ENCODE data around the gene PASK. TPM values are rescaled to one million over a fixed set of nuclear protein-coding genes. Genes with fewer than 3 reads are reported as not detected.
"Not testable (repeated sequence)": the region's sequence is repeated elsewhere in the genome, so short reads cannot be mapped to it uniquely, and the experiment has no call there.

PASK gene
- total RNA-seq = 10 to 100 TPM; 69.5 to 78.9 TPM

DNA sequence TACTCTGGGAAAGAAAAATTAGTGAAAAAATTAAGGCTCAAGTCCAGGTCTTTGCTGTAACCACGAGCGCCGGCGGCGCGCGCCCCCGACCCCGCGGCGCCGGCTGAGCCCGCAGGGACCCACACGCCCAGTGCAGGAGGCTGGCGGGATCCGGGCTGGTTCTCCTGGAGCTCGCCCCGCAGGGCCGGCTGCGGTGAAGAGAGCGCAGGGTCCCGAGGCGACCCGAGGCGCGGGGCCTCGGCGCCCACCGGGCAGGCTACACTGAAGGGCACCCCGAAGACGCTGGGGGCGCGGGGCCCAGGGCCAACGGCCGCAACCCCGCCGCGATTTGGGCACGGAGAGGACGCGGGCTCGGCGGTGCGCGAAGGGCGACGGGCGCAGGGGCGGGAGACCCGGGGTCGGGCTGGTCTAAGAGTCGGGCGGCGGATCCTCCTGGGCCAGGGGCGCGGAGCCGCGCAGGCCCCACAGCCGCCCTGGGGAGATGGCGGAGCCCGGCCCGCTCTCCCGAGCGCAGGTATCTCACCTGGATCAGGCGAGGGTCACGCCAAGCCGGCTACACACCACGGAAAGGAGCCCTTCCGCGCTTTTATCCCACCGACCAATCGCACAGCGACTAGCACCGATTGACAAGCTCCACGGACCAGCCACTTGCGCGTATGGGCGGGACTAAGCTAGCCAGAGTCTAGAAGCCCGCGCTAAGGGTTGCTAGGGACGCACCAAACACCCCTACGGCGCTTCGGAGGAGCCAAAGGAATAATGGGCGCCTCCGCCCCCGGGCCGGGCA lies at the start of gene PASK:
Gene PASK (minus strand): TSS at position 582 of the 784 bp plus-strand sequence. CDS start 6,440 bp downstream, outside the sequence.
- Mint-ChIP-seq H3K9me3 (no peaks in the 10 kb centered on the region), H3K4me3 (peak within 1 kb of the TSS; percentile 92), H3K27me3 (no peaks in the 10 kb centered on the region), H3K4me1 (ENCODE audit: low read depth in 2 of 2) (peaks cover 35 to 37% of the 10 kb centered on the region in 2 donors), H3K27ac (peak within 1 kb of the TSS; percentile 68 to 84), H3K36me3 (peaks cover 4% of the 10 kb centered on the region)
- ATAC-seq (peak; percentile 90 to 93), DNase-seq (ENCODE audit: low spot score) (peak; percentile 95)

DNA sequence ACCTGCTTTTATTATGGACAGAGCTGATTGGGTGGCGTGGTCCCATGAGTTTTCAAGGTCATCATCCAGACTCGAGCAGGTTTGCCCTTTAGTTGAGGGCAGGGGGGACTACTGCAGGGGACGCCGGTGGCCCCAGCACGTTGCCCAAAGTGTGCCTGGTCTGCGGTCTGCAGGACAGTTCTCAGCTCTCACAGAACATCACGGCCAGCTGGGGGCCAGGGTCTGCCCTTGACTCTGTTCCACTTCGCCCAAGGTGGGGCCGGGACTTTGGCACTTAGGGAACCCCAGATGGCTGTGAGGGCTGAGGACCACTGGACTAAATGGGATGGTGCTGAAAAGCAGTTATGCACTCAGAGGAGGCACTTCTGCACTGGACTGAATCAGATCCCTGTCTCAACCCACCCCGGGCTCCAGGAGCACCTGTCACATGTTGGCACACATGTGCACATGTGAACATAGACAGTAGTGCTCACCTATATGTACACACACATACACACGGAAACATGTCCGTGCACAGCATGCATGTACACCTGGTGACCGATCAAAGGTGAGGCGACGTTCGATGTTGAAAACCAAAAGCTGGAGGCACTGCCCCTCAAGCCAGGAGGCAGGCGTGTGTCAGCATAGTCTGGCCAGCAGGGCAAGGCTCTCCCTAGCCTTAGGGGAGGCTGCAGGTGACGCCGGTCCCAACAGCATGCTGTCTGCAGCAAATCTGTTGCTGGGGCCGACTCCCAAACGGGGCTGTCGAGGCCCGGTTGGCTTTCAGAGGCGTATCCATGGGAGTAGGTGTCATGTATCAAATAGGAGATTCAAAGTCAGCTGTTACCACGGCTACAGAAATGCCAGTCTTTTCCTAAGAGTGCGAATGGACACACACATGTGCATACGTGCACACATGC lies 49.4 kb upstream of the PASK start:
- Mint-ChIP-seq H3K4me3 (no peak overlapping the region), H3K36me3 (no peaks in the 10 kb centered on the region), H3K4me1 (ENCODE audit: low read depth in 2 of 2) (no peaks in the 10 kb centered on the region), H3K27ac (no peak overlapping the region), H3K27me3 (no peaks in the 10 kb centered on the region), H3K9me3 (no peaks in the 10 kb centered on the region)
- ATAC-seq (no peak), DNase-seq (ENCODE audit: low spot score) (peak; percentile 46)

- ATAC-seq (no peak), DNase-seq (ENCODE audit: low spot score) (peak; percentile 29)
- Mint-ChIP-seq H3K36me3 (no peaks in the 10 kb centered on the region), H3K4me3 (no peak overlapping the region), H3K4me1 (ENCODE audit: low read depth in 2 of 2) (no peaks in the 10 kb centered on the region), H3K27me3 (no peaks in the 10 kb centered on the region), H3K9me3 (no peaks in the 10 kb centered on the region), H3K27ac (no peak overlapping the region)
These were observed 48.7 kb upstream of the PASK start for GRCh38 chr2:241197947-241198346.

GRCh38 chr2:241197246-241197645 lies 48.0 kb upstream of the PASK start:
- ATAC-seq; H3K4me1 Mint-ChIP-seq (ENCODE audit: low read depth in 2 of 2); H3K27me3 Mint-ChIP-seq; H3K4me3 Mint-ChIP-seq; H3K27ac Mint-ChIP-seq; H3K36me3 Mint-ChIP-seq; H3K9me3 Mint-ChIP-seq: not testable (repeated sequence)
- peak; percentile 53 for DNase-seq (ENCODE audit: low spot score)

DNA sequence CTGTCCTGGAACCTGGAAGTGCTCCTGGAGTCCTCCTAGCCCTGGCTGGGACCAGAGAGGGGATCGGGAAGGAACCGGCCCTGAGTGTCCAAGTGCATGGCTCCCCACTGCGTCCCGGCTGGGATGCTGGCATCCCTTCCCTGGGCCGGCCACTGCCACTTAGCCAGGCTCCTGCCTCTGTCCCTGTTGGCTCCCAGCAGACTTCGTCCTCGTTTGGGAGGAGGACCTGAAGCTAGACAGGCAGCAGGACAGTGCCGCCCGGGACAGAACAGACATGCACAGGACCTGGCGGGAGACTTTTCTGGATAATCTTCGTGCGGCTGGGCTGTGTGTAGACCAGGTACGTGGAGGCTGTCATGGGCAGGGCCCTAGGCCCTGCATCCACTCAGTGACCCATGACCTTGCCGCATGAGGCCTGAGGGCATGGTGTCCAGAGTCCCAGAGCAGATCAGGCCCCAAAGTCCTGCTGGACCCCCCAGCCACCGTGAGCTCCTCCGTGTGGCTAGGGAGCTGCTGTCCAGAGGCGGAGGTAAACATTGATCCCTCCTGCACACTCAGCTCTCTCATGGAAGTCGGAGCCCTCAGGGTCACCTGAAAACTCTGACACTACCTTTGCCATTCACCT lies 46.3 kb upstream of the PASK start:
- H3K27ac Mint-ChIP-seq = no peak overlapping the region
- no peaks in the 10 kb centered on the region for H3K4me1 Mint-ChIP-seq (ENCODE audit: low read depth in 2 of 2)
- H3K4me3 Mint-ChIP-seq = no peak overlapping the region
- H3K9me3 Mint-ChIP-seq = no peaks in the 10 kb centered on the region
- H3K27me3 Mint-ChIP-seq = no peaks in the 10 kb centered on the region
- DNase-seq (ENCODE audit: low spot score) = peak; percentile 62
- no peaks in the 10 kb centered on the region for H3K36me3 Mint-ChIP-seq
- ATAC-seq = peak in 1 of 2 donors; percentile 25

GRCh38 chr2:241194811-241195210 lies 45.5 kb upstream of the PASK start:
- H3K4me1 Mint-ChIP-seq (ENCODE audit: low read depth in 2 of 2) = no peaks in the 10 kb centered on the region
- no peaks in the 10 kb centered on the region for H3K9me3 Mint-ChIP-seq
- no peaks in the 10 kb centered on the region for H3K27me3 Mint-ChIP-seq
- no peak overlapping the region for H3K27ac Mint-ChIP-seq
- ATAC-seq (no peak), DNase-seq (ENCODE audit: low spot score) (peak; percentile 26)
- no peak overlapping the region for H3K4me3 Mint-ChIP-seq
- H3K36me3 Mint-ChIP-seq = no peaks in the 10 kb centered on the region

GRCh38 chr2:241193271-241193670 lies 44.0 kb upstream of the PASK start:
- ATAC-seq (no peak), DNase-seq (ENCODE audit: low spot score) (peak; percentile 16)
- H3K4me1 Mint-ChIP-seq (ENCODE audit: low read depth in 2 of 2) = no peaks in the 10 kb centered on the region
- no peaks in the 10 kb centered on the region for H3K9me3 Mint-ChIP-seq
- no peaks in the 10 kb centered on the region for H3K27me3 Mint-ChIP-seq
- no peak overlapping the region for H3K4me3 Mint-ChIP-seq
- no peak overlapping the region for H3K27ac Mint-ChIP-seq
- H3K36me3 Mint-ChIP-seq = no peaks in the 10 kb centered on the region

- Mint-ChIP-seq H3K4me3 (no peak overlapping the region), H3K36me3 (no peaks in the 10 kb centered on the region), H3K9me3 (no peaks in the 10 kb centered on the region), H3K27me3 (no peaks in the 10 kb centered on the region), H3K27ac (no peak overlapping the region), H3K4me1 (ENCODE audit: low read depth in 2 of 2) (no peaks in the 10 kb centered on the region)
- no peak for ATAC-seq
- DNase-seq (ENCODE audit: low spot score) = peak; percentile 52
These were observed 41.8 kb upstream of the PASK start for GRCh38 chr2:241191081-241191480.

DNA sequence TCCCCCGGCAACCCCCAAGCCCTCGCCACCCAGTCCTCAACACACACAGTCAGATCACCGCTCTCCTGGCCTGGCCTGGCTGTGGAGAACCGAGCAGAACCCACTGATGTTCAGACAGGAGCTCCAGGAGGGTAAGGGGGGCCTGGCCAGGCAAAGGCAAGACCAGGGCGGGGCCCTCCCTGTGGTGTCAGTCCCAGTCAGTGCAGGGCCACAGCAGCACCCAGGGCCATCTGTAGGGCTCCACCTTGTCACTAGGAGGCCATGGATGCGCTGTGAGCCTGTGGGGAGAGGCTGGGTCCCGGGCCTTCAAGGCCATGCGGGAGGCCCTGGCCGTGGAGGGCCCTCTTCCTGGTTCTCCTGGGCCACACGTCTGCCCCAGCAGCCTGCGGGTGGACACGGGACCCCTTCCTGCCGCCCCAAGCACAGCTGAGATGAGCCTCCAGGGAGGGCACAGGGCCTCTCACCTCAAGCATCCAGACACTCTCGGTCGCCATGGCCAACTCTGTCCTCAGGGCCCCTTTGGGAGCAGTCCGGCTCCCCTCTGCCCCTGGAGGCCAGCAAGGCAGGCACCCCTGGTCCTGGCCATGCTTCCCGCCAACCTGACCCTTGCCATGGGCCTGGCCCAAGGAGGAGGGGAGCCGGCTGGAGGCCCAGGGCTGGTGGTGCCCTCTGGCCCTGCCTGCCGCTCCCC lies 41.2 kb upstream of the PASK start:
- H3K27ac Mint-ChIP-seq = no peak overlapping the region

GRCh38 chr2:241189856-241190201 lies 40.6 kb upstream of the PASK start:
- Mint-ChIP-seq H3K36me3 (no peaks in the 10 kb centered on the region), H3K4me3 (no peak overlapping the region), H3K27ac (no peak overlapping the region), H3K4me1 (ENCODE audit: low read depth in 2 of 2) (no peaks in the 10 kb centered on the region), H3K9me3 (no peaks in the 10 kb centered on the region), H3K27me3 (no peaks in the 10 kb centered on the region)
- peak in 1 of 2 donors; percentile 7 for ATAC-seq
- peak; percentile 49 for DNase-seq (ENCODE audit: low spot score)

More for the DNA sequence above, 41.2 kb upstream of the PASK start:
- Mint-ChIP-seq H3K9me3 (no peaks in the 10 kb centered on the region), H3K36me3 (no peaks in the 10 kb centered on the region), H3K4me1 (ENCODE audit: low read depth in 2 of 2) (no peaks in the 10 kb centered on the region), H3K27me3 (no peaks in the 10 kb centered on the region), H3K4me3 (no peak overlapping the region)
- peak; percentile 60 for DNase-seq (ENCODE audit: low spot score)
- ATAC-seq = peak; percentile 14 to 44

DNA sequence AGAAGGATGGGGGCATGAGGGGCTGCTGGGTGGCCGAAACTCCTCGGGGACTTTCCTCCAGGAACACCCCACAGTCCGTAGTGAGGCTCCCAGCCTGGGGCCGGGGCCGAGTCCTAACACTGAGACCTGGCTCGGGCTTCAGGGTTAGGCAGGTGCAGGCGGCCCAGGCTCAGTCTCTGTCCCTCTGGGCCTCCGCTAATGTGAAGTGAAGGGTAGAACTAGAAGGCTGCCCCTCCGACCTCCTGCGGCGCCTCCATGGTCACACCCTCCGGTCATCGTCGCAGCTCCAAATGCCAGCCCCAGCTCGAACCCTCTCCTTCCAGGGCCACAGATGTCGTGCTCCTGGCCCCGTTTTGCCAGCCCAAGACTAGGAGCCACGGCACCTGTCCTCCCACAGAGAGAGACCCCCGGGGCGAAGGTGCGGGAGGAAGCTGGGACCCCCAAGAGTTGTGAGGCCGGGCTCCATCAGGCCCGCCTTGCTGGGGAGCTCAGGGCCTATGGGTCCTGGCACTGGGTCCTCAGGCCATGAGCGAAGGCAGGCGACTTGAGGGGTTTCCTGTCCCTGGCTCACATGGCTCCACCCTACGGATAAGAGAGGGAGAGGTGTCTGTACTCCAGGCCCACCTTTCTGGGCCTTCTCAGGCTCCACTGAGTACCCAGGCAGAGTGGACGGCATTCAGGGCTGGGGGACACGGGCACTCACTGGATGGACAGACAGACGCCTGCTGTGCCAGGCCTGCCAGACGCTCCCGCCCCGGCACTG lies 40.0 kb upstream of the PASK start:
- H3K4me1 Mint-ChIP-seq (ENCODE audit: low read depth in 2 of 2) = no peaks in the 10 kb centered on the region
- DNase-seq (ENCODE audit: low spot score) (peak; percentile 60), ATAC-seq (peak in 1 of 2 donors; percentile 25)
- H3K9me3 Mint-ChIP-seq = no peaks in the 10 kb centered on the region
- no peak overlapping the region for H3K27ac Mint-ChIP-seq
- H3K36me3 Mint-ChIP-seq = no peaks in the 10 kb centered on the region
- no peaks in the 10 kb centered on the region for H3K27me3 Mint-ChIP-seq
- H3K4me3 Mint-ChIP-seq = no peak overlapping the region

DNA sequence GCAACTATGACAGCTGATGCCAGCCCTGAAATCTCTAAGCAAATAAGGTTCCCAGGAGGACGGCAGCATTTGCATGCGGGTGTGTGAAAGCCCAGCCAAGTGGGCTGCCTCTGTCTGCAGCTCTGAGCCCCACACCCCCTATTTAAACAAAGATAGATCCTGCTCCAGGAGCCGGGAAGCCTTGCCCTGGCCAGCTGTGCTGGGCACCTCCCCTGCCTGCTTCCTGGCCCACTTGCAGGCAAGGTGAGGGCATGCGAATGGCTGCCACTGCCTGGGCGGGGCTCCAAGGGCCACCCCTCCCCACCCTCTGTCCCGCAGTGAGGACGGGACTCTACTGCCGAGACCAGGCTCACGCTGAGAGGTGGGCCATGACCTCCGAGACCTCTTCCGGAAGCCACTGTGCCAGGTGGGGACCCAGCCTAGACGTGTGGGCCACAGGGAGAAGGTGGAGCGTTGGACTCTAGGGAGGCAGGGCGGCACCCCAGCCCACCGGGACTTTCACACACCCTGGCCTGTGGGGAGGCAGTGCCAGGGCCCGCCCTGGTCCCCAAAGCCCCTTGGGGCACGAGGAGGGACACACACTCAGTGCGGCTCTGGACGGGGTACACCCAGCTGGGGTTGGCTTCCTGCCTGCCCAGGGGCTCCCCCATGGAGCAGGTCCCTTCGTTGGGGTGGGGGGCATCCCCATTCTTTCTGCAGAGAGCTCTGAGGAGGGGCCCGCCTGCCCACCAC lies 39.3 kb upstream of the PASK start, which contains the start of gene ANO7:
Gene ANO7 (plus strand): TSS at position 317 of the 732 bp plus-strand sequence. CDS start 1,387 bp downstream, outside the sequence.
- no peaks in the 10 kb centered on the region for H3K27me3 Mint-ChIP-seq
- ATAC-seq (peak in 1 of 2 donors; percentile 46), DNase-seq (ENCODE audit: low spot score) (peak; percentile 44)
- no peaks in the 10 kb centered on the region for H3K4me1 Mint-ChIP-seq (ENCODE audit: low read depth in 2 of 2)
- no peaks in the 10 kb centered on the region for H3K9me3 Mint-ChIP-seq
- H3K4me3 Mint-ChIP-seq = no peak within 1 kb of the TSS
- H3K36me3 Mint-ChIP-seq = no peaks in the 10 kb centered on the region
- H3K27ac Mint-ChIP-seq = no peak within 1 kb of the TSS

All from natural killer cell treated with Interleukin-12 subunit alpha and Interleukin-12 subunit beta and Interleukin-15 and Interleukin-18, amount 100 ng/mL, for 72 hours (primary cell).